CD4-positive, CD25-positive, alpha-beta regulatory T cell (primary cell): ENCODE results near the gene ANGEL1. TPM values are rescaled to one million over a fixed set of nuclear protein-coding genes. Genes with fewer than 3 reads are reported as not detected.

Experiments used
- ATAC-seq, 2 donors: fragments of 150-1000 bp; cut with Tn5 transposase; one replicate each; pipeline ENCODE4 v1.10.0; 2021; ENCODE audit warnings: low read depth in 2 of 2, moderate number of reproducible peaks in 2 of 2, moderate library complexity in 1 of 2
- DNase-seq, 3 donors: peaks; one replicate each; pipeline versions ENCODE4 v3.0.0 to v3.0.0-alpha.2; 2012 to 2022; ENCODE audit warnings: mixed read lengths in 1 of 3
- H3K27ac ChIP-seq: one replicate; pipeline ENCODE4 v1.7.0; 2013; ENCODE audit warnings: mild to moderate bottlenecking, low read length; ENCODE audit not compliant: insufficient read depth, poor library complexity, severe bottlenecking
- H3K27me3 ChIP-seq: one replicate; pipeline ENCODE4 v1.7.0; 2013; ENCODE audit warnings: low read length; ENCODE audit not compliant: control insufficient read depth, insufficient read depth
- H3K36me3 ChIP-seq: one replicate; pipeline ENCODE4 v1.7.0; 2013; ENCODE audit warnings: mild to moderate bottlenecking, low read length, moderate library complexity; ENCODE audit not compliant: control insufficient read depth, insufficient read depth
- H3K4me1 ChIP-seq: 2 replicates; pipeline ENCODE4 v1.7.0; 2013; ENCODE audit warnings: mild to moderate bottlenecking, low read length; ENCODE audit not compliant: insufficient read depth, control insufficient read depth, poor library complexity, severe bottlenecking
- H3K4me3 ChIP-seq: one replicate; pipeline ENCODE4 v1.7.0; 2013; ENCODE audit warnings: low read depth, mild to moderate bottlenecking, low read length, moderate library complexity
- H3K9me3 ChIP-seq, 2 experiments: 1 replicate in 1 of 2; 2 replicates in 1 of 2; pipeline ENCODE4 v1.7.0; 2013; ENCODE audit warnings: low read length in 2 of 2, mild to moderate bottlenecking in 1 of 2, moderate library complexity in 1 of 2; ENCODE audit not compliant: control insufficient read depth in 2 of 2
- H3K27ac Mint-ChIP-seq, 3 donors: one replicate each; pipeline ENCODE4 v1.8.0; 2020 to 2022; ENCODE audit warnings: mild to moderate bottlenecking in 3 of 3, mixed read lengths in 3 of 3, moderate library complexity in 2 of 3
- H3K27me3 Mint-ChIP-seq: one replicate; pipeline ENCODE4 v1.8.0; 2022; ENCODE audit warnings: mild to moderate bottlenecking, mixed read lengths
- H3K36me3 Mint-ChIP-seq: one replicate; pipeline ENCODE4 v1.8.0; 2020; ENCODE audit warnings: mixed read lengths
- H3K4me1 Mint-ChIP-seq, 4 donors: one replicate each; pipeline ENCODE4 v1.8.0; 2020 to 2022; ENCODE audit warnings: mixed read lengths in 4 of 4, mild to moderate bottlenecking in 1 of 4
- H3K4me3 Mint-ChIP-seq, 4 donors: one replicate each; pipeline ENCODE4 v1.8.0; 2020 to 2022; ENCODE audit warnings: mild to moderate bottlenecking in 4 of 4, mixed read lengths in 4 of 4, moderate library complexity in 3 of 4
- H3K9me3 Mint-ChIP-seq, 7 donors: one replicate each; pipeline ENCODE4 v1.8.0; 2020 to 2022; ENCODE audit warnings: mixed read lengths in 7 of 7, mild to moderate bottlenecking in 3 of 7, moderate library complexity in 2 of 7
- polyA plus RNA-seq, 4 donors: library from polyadenylated mRNA; unstranded; fragments of 300-500 nt; fragmentation: Illumina TruSeq; gene quantifications; one replicate each; pipeline ENCODE4 v1.2.3, GENCODE V29; 2021
- total RNA-seq: library from RNA; stranded (reverse); gene quantifications from one replicate; pipeline ENCODE4 v1.2.3, GENCODE V29; 2022

Gene ANGEL1, protein sequence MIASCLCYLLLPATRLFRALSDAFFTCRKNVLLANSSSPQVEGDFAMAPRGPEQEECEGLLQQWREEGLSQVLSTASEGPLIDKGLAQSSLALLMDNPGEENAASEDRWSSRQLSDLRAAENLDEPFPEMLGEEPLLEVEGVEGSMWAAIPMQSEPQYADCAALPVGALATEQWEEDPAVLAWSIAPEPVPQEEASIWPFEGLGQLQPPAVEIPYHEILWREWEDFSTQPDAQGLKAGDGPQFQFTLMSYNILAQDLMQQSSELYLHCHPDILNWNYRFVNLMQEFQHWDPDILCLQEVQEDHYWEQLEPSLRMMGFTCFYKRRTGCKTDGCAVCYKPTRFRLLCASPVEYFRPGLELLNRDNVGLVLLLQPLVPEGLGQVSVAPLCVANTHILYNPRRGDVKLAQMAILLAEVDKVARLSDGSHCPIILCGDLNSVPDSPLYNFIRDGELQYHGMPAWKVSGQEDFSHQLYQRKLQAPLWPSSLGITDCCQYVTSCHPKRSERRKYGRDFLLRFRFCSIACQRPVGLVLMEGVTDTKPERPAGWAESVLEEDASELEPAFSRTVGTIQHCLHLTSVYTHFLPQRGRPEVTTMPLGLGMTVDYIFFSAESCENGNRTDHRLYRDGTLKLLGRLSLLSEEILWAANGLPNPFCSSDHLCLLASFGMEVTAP
- total RNA-seq, result 13.0 TPM
- 10 to 100 TPM; 17.2 to 23.4 (median 20.4) TPM for polyA plus RNA-seq

DNA sequence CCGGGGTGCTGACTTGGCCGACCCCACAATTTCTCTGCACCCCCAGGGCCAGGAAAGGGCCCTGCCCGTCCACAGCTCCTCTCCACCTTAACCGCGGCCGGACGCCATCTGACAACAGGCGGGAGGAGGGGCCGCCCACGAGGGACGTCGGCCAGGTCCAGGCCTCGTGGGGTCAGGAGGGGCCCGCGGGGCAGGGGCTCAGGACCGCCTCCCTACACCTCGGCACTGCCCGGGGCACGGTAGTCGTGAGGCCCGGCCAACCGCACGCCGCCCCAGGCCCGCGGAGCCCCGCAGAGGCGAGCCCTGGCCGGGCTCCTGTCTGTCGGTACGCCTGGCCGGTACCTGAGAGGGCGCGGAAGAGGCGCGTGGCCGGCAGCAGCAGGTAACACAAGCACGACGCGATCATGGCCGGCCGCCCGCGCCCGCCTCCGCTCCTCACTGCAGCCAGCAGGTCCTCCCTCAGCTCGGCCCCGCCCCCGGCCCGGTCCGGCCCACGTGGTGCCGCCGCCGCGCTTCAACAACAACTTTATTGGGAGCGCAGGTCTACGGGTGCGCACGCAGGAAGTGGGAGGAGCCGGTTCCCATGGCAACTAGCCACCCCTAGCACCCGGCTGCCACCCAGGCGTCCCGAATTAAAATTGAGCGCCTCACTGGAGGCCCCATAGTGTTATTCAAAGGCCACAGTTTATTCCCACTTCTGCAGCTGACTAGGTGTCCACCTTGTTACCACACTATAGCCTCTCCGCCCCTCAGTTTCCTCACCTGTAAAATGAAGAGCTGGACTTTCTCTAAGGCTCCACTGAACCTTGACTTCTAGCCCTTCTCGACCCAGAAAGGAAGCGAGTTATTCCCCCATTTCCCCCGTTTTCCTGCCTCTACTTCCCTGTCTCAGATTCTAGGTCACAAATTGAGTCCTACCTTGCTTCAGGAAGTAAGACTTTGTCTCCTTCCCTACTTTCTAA lies at the start of gene ANGEL1:
ANGEL1 (minus strand) TSS at position 461 of the 962 bp plus-strand sequence; CDS start at position 406, 55 bp downstream.
- ATAC-seq (peak; percentile 89 to 94), DNase-seq (peak; percentile 93 to 97 (median 96))
- Mint-ChIP-seq H3K4me1 (peaks cover 11 to 39% (median 22%) of the 10 kb centered on the region in 4 donors), H3K36me3 (peaks cover 12% of the 10 kb centered on the region), H3K27ac (peak within 1 kb of the TSS; percentile 89 to 96 (median 92)), H3K4me3 (peak within 1 kb of the TSS; percentile 95 to 100 (median 97)), H3K27me3 (no peaks in the 10 kb centered on the region), H3K9me3 (no peaks in the 10 kb centered on the region)
- Histone ChIP-seq H3K36me3 (peaks cover 13% of the 10 kb centered on the region), H3K4me3 (peak within 1 kb of the TSS; percentile 84), H3K27me3 (no peaks in the 10 kb centered on the region), H3K27ac (peak within 1 kb of the TSS; percentile 71), H3K9me3 (no peaks in the 10 kb centered on the region), H3K4me1 (peaks cover 23% of the 10 kb centered on the region)

DNA sequence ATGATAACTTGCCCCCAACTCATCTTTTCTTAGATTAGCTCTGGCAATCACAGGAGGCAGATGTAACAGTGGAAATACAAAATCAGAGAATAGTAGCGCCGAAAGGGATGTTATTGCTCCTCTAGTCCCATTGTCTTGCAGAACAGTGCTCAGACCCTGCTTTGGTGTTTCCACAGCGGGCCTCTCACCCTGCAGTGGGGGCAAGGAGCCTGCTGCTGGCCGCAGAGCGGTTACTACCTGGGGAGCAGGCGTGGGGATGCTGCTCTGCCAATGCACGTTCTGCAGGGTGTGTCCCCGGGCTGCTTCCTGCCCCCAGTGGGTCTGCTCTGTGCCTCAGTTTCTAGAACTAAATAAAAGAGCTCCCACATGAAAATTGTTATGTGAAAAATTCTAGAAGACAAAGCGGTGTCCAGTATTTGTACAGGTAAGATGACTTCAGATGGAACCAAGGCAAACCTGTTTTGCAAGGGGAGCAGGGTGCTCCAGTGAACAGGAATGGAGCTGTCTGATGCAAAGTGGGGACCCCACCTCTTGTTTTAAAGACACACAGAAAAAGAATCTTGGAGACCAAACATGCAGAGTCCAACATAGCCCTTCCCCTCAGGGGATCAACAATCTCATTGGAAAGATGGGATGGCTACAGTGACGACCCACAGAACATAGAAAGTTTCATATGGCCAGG lies 49.0 kb upstream of the ANGEL1 start:
- ATAC-seq (no peak), DNase-seq (no peak)
- no peaks in the 10 kb centered on the region for H3K4me1 ChIP-seq
- H3K36me3 ChIP-seq, result no peaks in the 10 kb centered on the region
- Mint-ChIP-seq H3K27me3 (peaks cover 28% of the 10 kb centered on the region), H3K36me3 (no peaks in the 10 kb centered on the region), H3K4me1 (peaks cover 0 to 11% (median 2%) of the 10 kb centered on the region in 4 donors), H3K27ac (no peak overlapping the region), H3K4me3 (no peak overlapping the region), H3K9me3 (peaks cover 0 to 3% (median 0%) of the 10 kb centered on the region in 7 donors)
- no peaks in the 10 kb centered on the region for H3K9me3 ChIP-seq
- peaks cover 1% of the 10 kb centered on the region for H3K27me3 ChIP-seq
- H3K27ac ChIP-seq, result no peak overlapping the region
- H3K4me3 ChIP-seq, result no peak overlapping the region

DNA sequence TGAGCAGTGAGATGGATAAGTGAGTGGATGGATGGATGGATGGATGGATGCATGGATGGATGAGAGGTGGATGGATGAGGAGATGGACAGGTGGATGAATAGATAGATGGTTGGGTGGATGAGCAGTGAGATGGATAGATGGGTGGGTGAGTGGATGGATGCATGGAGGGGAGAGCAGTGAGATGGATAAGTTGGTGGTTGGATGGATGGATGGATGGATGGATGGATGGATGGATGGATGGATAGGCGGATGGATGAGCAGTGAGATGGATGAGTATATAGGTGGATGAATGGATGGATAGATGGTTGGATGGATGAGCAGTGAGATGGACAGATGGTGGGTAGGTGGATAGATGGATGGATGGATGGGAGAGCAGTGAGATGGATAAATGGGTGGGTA lies 44.1 kb upstream of the ANGEL1 start:
- Histone ChIP-seq H3K9me3 (no peaks in the 10 kb centered on the region), H3K27ac (no peak overlapping the region), H3K4me1 (no peaks in the 10 kb centered on the region), H3K27me3 (peaks cover 4% of the 10 kb centered on the region), H3K4me3 (no peak overlapping the region), H3K36me3 (no peaks in the 10 kb centered on the region)
- no peaks in the 10 kb centered on the region for H3K36me3 Mint-ChIP-seq
- ATAC-seq (no peak), DNase-seq (no peak)
- peaks cover 32% of the 10 kb centered on the region for H3K27me3 Mint-ChIP-seq
- H3K27ac Mint-ChIP-seq, result peak overlapping the region in 1 of 3 donors; percentile 9
- H3K4me3 Mint-ChIP-seq, result no peak overlapping the region
- H3K4me1 Mint-ChIP-seq, result no peaks in the 10 kb centered on the region
- peaks cover 0 to 4% (median 0%) of the 10 kb centered on the region in 7 donors for H3K9me3 Mint-ChIP-seq

DNA sequence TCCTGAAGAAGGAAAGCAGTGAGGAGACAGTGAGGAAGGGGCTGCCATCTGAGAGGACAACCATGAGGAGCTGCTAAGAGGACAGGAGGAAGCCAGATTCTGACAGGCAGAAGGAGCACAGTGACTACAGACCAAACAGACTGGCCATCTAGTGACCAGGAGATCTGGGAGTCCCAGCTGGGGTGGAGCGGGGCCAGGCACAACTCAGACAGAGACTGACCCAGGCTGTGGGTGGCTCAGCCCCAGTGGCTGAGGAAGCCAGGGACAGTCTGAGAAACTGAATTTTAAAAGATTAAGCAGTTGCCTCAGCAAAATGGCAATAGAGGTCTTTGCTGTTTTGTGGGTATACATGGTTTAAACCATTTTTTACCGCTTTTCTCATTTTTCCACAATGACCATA lies 42.4 kb upstream of the ANGEL1 start:
- no peaks in the 10 kb centered on the region for H3K36me3 Mint-ChIP-seq
- ATAC-seq, result no peak
- no peak overlapping the region for H3K4me3 ChIP-seq

DNA sequence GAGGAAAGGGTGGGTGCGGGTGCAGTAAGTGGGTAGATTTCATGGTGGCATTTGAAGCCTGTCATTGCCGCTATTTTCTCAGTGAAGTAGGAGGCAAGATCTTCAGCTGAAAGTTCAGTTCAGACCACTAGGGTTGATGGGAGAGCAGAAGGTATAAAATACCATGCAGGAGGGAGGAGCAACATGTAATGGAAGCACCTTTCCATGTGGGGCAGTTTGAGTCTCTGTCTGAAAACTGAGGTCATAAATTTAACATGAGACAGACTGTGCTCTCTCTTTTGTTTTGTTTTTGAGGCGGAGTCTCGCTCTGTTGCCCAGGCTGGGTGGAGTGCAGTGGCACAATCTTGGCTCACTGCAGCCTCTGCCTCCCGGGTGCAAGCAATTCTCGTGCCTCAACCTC lies 36.2 kb upstream of the ANGEL1 start:
- no peak overlapping the region for H3K27ac Mint-ChIP-seq
- H3K4me1 Mint-ChIP-seq, result peaks cover 0 to 9% (median 7%) of the 10 kb centered on the region in 4 donors
- Histone ChIP-seq H3K4me1 (peaks cover 4% of the 10 kb centered on the region), H3K27me3 (peaks cover 3% of the 10 kb centered on the region), H3K9me3 (no peaks in the 10 kb centered on the region), H3K27ac (no peak overlapping the region), H3K4me3 (no peak overlapping the region), H3K36me3 (no peaks in the 10 kb centered on the region)
- DNase-seq (no peak), ATAC-seq (no peak)
- H3K9me3 Mint-ChIP-seq, result peaks cover 0 to 2% (median 0%) of the 10 kb centered on the region in 7 donors
- no peak overlapping the region for H3K4me3 Mint-ChIP-seq
- no peaks in the 10 kb centered on the region for H3K36me3 Mint-ChIP-seq
- H3K27me3 Mint-ChIP-seq, result peaks cover 25% of the 10 kb centered on the region

More for the DNA sequence above, 42.4 kb upstream of the ANGEL1 start:
- Mint-ChIP-seq H3K27me3 (peaks cover 21% of the 10 kb centered on the region), H3K4me3 (no peak overlapping the region), H3K9me3 (peaks cover 0 to 4% (median 0%) of the 10 kb centered on the region in 7 donors), H3K4me1 (no peaks in the 10 kb centered on the region), H3K27ac (peak overlapping the region in 1 of 3 donors; percentile 9)
- Histone ChIP-seq H3K4me1 (no peaks in the 10 kb centered on the region), H3K36me3 (no peaks in the 10 kb centered on the region), H3K27ac (no peak overlapping the region), H3K9me3 (no peaks in the 10 kb centered on the region), H3K27me3 (peaks cover 4% of the 10 kb centered on the region)
- no peak for DNase-seq

DNA sequence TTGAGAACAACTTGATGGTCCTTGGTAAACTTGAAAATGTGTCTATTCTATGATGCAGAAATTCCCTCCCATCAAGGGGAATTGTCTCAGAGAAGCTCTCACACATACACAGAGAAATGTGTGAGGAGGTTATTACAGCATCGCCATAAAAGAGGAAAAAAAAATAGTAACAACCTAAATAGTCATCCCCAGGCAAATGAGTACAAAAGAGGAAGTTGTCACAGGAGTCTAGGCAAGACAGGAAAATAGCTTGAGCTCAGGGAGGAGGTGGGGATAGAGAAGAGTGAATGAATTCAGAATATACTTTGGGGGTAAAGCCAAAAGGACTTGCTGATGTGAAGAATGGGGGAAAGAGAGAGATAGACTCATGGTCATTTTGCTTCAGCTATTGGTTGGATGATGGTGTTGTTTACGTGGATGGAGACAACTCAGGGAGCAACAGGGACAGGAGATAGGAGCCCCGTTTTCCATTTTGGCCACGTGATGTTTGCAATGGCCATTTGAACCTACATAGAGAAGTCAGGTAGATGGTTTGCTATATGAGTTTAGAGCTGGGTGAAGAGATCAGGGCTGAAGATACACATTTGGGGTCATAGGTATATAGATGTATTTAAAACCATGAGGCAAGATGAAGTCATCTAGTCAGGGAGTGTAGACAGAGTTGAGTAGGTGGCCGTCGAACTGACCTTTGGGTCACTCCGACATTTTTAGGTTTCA lies 33.8 kb upstream of the ANGEL1 start:
- no peaks in the 10 kb centered on the region for H3K9me3 ChIP-seq

More for the DNA sequence above, 33.8 kb upstream of the ANGEL1 start:
- Histone ChIP-seq H3K27ac (no peak overlapping the region), H3K27me3 (peaks cover 3% of the 10 kb centered on the region), H3K4me3 (no peak overlapping the region), H3K4me1 (peaks cover 4% of the 10 kb centered on the region), H3K36me3 (no peaks in the 10 kb centered on the region)
- Mint-ChIP-seq H3K4me1 (peaks cover 0 to 9% (median 7%) of the 10 kb centered on the region in 4 donors), H3K27ac (no peak overlapping the region), H3K27me3 (peaks cover 25% of the 10 kb centered on the region), H3K4me3 (no peak overlapping the region), H3K9me3 (peaks cover 0 to 2% (median 0%) of the 10 kb centered on the region in 7 donors), H3K36me3 (no peaks in the 10 kb centered on the region)
- ATAC-seq, result no peak
- DNase-seq, result no peak
